Prostate gland (tissue), 2 donors: Measurements from ENCODE around the gene DNAJB14. TPM values are rescaled to one million over a fixed set of nuclear protein-coding genes. Genes with fewer than 3 reads are reported as not detected.

Experiments used
- DNase-seq: peaks from one replicate; pipeline ENCODE4 v3.0.0-alpha.2; 2019; ENCODE audit warnings: low spot score
- H3K27ac ChIP-seq, 2 donors: fragments of 200-600 bp; sonication (generic); 2 replicates each; pipeline ENCODE4 v1.5.1; 2017 to 2019
- H3K27me3 ChIP-seq: fragments of 200-600 bp; sonication (generic); replicated peaks from 2 replicates; pipeline ENCODE4 v1.5.1; 2019; ENCODE audit not compliant: insufficient read depth
- H3K36me3 ChIP-seq, 2 donors: fragments of 200-600 bp; sonication (generic); 1 replicate in 1 of 2; 2 replicates in 1 of 2; pipeline versions ENCODE4 v1.5.1 to v1.8.1; 2017 to 2019
- H3K4me1 ChIP-seq: fragments of 200-600 bp; sonication (generic); replicated peaks from 2 replicates; pipeline ENCODE4 v1.5.1; 2019
- H3K4me3 ChIP-seq, 2 donors: fragments of 200-600 bp; sonication (generic); 2 replicates each; pipeline ENCODE4 v1.5.1; 2017 to 2019
- H3K9me3 ChIP-seq: fragments of 200-600 bp; sonication (generic); 2 replicates; pipeline ENCODE4 v1.5.1; 2017
- POLR2A ChIP-seq: fragments of 450-650 bp; IDR thresholded peaks from one replicate; pipeline ENCODE4 v1.6.1; 2016; ENCODE audit warnings: antibody characterized with exemption, mild to moderate bottlenecking
- POLR2AphosphoS5 ChIP-seq: sonication (generic); formaldehyde crosslinking; IDR thresholded peaks from one replicate; pipeline ENCODE4 v1.6.1; 2017; ENCODE audit warnings: antibody characterized with exemption
- WGBS: methylation state at CpG from one replicate; pipeline ENCODE4 v1.1.5; 2018; 5-methylcytosine and 5-hydroxymethylcytosine counted together
- intact Hi-C: fragments of 100-400 bp; cut with DNase I; formaldehyde crosslinking; loops from one replicate; pipeline ENCODE4 v1.14.2; 2022
- total RNA-seq, 2 donors: library from RNA; depleted of rRNA; stranded (reverse); fragments of >200 nt; gene quantifications; one replicate each; pipeline ENCODE4 v1.1.0, GENCODE V29; 2016
- TF ChIP-seq, protein P1 (sequence below), 4 experiments: fragments of 200-600 bp in 2 of 4; fragments of 450-650 bp in 2 of 4; sonication (generic) in 2 of 4; IDR thresholded peaks; 1 replicate in 3 of 4; 2 replicates in 1 of 4; pipeline ENCODE4 v1.5.1; 2016 to 2019; ENCODE audit warnings: antibody characterized with exemption in 4 of 4, mild to moderate bottlenecking in 2 of 4, moderate library complexity in 2 of 4

The DNAJB14 gene
- total RNA-seq, 2 donors from 2014 or later = 23.3 to 27.4 TPM

- Histone ChIP-seq H3K4me1 (no peaks in the 10 kb centered on the region), H3K4me3 (no peak overlapping the region), H3K27ac (no peak overlapping the region), H3K36me3 (no peaks in the 10 kb centered on the region), H3K9me3 (no peaks in the 10 kb centered on the region), H3K27me3 (no peaks in the 10 kb centered on the region)
- intact Hi-C loops = loop anchor here (10.0 kb wide), 2 partner anchors 56 to 206 kb away; partner anchors contain the start of gene C4orf54
- DNase-seq = no peak
- whole genome bisulfite sequencing = 90% methylated on average over 2 of the region's 2 CpGs
- TF ChIP-seq, protein P1, sequence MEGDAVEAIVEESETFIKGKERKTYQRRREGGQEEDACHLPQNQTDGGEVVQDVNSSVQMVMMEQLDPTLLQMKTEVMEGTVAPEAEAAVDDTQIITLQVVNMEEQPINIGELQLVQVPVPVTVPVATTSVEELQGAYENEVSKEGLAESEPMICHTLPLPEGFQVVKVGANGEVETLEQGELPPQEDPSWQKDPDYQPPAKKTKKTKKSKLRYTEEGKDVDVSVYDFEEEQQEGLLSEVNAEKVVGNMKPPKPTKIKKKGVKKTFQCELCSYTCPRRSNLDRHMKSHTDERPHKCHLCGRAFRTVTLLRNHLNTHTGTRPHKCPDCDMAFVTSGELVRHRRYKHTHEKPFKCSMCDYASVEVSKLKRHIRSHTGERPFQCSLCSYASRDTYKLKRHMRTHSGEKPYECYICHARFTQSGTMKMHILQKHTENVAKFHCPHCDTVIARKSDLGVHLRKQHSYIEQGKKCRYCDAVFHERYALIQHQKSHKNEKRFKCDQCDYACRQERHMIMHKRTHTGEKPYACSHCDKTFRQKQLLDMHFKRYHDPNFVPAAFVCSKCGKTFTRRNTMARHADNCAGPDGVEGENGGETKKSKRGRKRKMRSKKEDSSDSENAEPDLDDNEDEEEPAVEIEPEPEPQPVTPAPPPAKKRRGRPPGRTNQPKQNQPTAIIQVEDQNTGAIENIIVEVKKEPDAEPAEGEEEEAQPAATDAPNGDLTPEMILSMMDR (IDR thresholded peaks at IDR 0.05) = no peak
- TF ChIP-seq POLR2A = no peak
- no peak for TF ChIP-seq POLR2AphosphoS5
Measured at GRCh38 chr4:99860521-99860920, 85.9 kb downstream of the DNAJB14 start.

GRCh38 chr4:99859618-99860017 lies 86.8 kb downstream of the DNAJB14 start:
- Histone ChIP-seq H3K4me1 (no peaks in the 10 kb centered on the region), H3K4me3 (no peak overlapping the region), H3K36me3 (no peaks in the 10 kb centered on the region), H3K27ac (no peak overlapping the region), H3K9me3 (no peaks in the 10 kb centered on the region), H3K27me3 (no peaks in the 10 kb centered on the region)
- 96% methylated on average over 2 of the region's 2 CpGs for WGBS
- TF ChIP-seq POLR2A = no peak
- intact Hi-C loops = loop anchor here (10.0 kb wide), 2 partner anchors 55 to 205 kb away; partner anchors contain the start of gene C4orf54
- DNase-seq = no peak

GRCh38 chr4:99857307-99857706 lies 89.1 kb downstream of the DNAJB14 start:
- WGBS = 11% methylated on average over 3 of the region's 3 CpGs
- H3K27me3 ChIP-seq = no peaks in the 10 kb centered on the region
- TF ChIP-seq, protein P1 (IDR thresholded peaks at IDR 0.05) = no peak
- TF ChIP-seq POLR2AphosphoS5 (no peak), POLR2A (no peak)
- no peak overlapping the region for H3K4me3 ChIP-seq
- no peaks in the 10 kb centered on the region for H3K9me3 ChIP-seq
- H3K36me3 ChIP-seq = no peaks in the 10 kb centered on the region
- intact Hi-C loops = no loop called here
- H3K4me1 ChIP-seq = no peaks in the 10 kb centered on the region
- DNase-seq = no peak
- H3K27ac ChIP-seq = no peak overlapping the region

GRCh38 chr4:99856166-99856565 lies 90.3 kb downstream of the DNAJB14 start:
- H3K4me1 ChIP-seq = no peaks in the 10 kb centered on the region
- intact Hi-C loops = no loop called here
- H3K4me3 ChIP-seq = no peak overlapping the region
- TF ChIP-seq POLR2AphosphoS5 (no peak), POLR2A (no peak)
- TF ChIP-seq, protein P1 (IDR thresholded peaks at IDR 0.05) = no peak
- H3K27me3 ChIP-seq = no peaks in the 10 kb centered on the region
- no peaks in the 10 kb centered on the region for H3K9me3 ChIP-seq
- no peak overlapping the region for H3K27ac ChIP-seq
- 88% methylated on average over 1 of the region's 1 CpG for WGBS
- no peak for DNase-seq
- H3K36me3 ChIP-seq = no peaks in the 10 kb centered on the region

DNA sequence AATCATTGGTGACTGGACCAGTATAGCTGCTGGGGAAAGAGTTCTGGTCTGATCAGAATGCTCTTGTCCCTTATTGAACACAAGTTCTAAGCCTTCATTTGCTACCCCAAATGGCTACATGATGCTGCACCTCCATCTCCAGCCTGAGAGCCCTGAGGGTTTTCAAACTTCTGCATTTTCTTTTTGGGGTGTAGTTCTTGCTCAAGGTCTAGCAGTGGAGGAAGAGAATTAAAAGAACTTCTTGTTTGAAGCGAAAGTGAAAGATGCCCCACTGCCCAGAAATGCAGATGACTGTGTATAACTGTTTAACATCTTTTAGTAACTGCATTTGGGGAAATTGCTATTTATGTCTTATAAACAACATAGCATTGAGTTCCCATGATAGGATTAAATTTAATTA lies 90.7 kb downstream of the DNAJB14 start:
- TF ChIP-seq POLR2AphosphoS5 = no peak
- TF ChIP-seq POLR2A = no peak
- TF ChIP-seq, protein P1 (IDR thresholded peaks at IDR 0.05) = no peak
- Histone ChIP-seq H3K4me3 (no peak overlapping the region), H3K36me3 (no peaks in the 10 kb centered on the region), H3K9me3 (no peaks in the 10 kb centered on the region), H3K27me3 (no peaks in the 10 kb centered on the region), H3K4me1 (no peaks in the 10 kb centered on the region), H3K27ac (no peak overlapping the region)
- no peak for DNase-seq
- WGBS = 85% methylated on average over 1 of the region's 1 CpG
- intact Hi-C loops = no loop called here
